ENCODE results near the gene HORMAD2. TPM values are rescaled to one million over a fixed set of nuclear protein-coding genes. Genes with fewer than 3 reads are reported as not detected.

HORMAD2 gene
- total RNA-seq, 1 donor from 2014 or later: not detected

DNA sequence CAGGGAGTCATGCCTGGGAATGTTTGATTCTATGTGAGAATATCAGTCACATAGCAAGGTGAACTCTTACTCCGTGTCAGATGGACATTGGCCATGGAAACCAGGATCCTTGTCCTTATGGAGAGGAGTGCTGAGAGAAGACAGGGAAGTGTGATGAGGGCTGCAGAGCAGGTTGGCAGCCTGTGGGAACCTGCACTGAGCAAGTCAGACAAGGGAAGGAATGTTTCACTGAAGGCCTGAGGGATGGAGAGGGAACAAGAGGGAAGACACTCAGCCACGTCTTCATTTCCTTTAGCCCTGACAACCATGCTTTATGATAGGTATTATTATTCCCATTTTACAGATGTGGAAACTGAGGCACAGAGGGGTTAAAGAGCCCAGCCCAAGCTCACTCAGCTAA is 38.4 kb upstream of the HORMAD2 start:
- Histone ChIP-seq H3K4me3 (ENCODE audit: low read length in 3 of 3) (no peak overlapping the region), H3K36me3 (ENCODE audit: control insufficient read depth in 3 of 3, insufficient read depth in 3 of 3, low read length in 3 of 3) (no peaks in the 10 kb centered on the region), H3K4me1 (ENCODE audit: control insufficient read depth in 3 of 3, insufficient read depth in 3 of 3, low read length in 3 of 3) (peaks cover 0 to 5% (median 0%) of the 10 kb centered on the region in 3 donors), H3K9me3 (ENCODE audit: control insufficient read depth in 3 of 3, low read length in 3 of 3) (no peaks in the 10 kb centered on the region), H3K27ac (ENCODE audit: low read depth, low read length) (no peak overlapping the region), H3K27me3 (ENCODE audit: control insufficient read depth in 3 of 3, insufficient read depth in 3 of 3, low read length in 3 of 3) (peaks cover 0 to 7% (median 0%) of the 10 kb centered on the region in 3 donors), H3K9ac (ENCODE audit: low read depth in 1 of 3, low read length in 3 of 3) (no peak overlapping the region)

GRCh38 chr22:30043161-30043560 is 37.1 kb upstream of the HORMAD2 start:
- H3K27ac ChIP-seq (ENCODE audit: low read depth, low read length): no peak overlapping the region
- H3K27me3 ChIP-seq (ENCODE audit: control insufficient read depth in 3 of 3, insufficient read depth in 3 of 3, low read length in 3 of 3): peaks cover 0 to 7% (median 0%) of the 10 kb centered on the region in 3 donors
- H3K4me3 ChIP-seq (ENCODE audit: low read length in 3 of 3): no peak overlapping the region
- H3K4me1 ChIP-seq (ENCODE audit: control insufficient read depth in 3 of 3, insufficient read depth in 3 of 3, low read length in 3 of 3): peaks cover 0 to 5% (median 0%) of the 10 kb centered on the region in 3 donors
- no peak overlapping the region for H3K9ac ChIP-seq (ENCODE audit: low read depth in 1 of 3, low read length in 3 of 3)
- H3K9me3 ChIP-seq (ENCODE audit: control insufficient read depth in 3 of 3, low read length in 3 of 3): no peaks in the 10 kb centered on the region
- no peaks in the 10 kb centered on the region for H3K36me3 ChIP-seq (ENCODE audit: control insufficient read depth in 3 of 3, insufficient read depth in 3 of 3, low read length in 3 of 3)

GRCh38 chr22:30044369-30044768 is 35.9 kb upstream of the HORMAD2 start:
- no peak overlapping the region for H3K9ac ChIP-seq (ENCODE audit: low read depth in 1 of 3, low read length in 3 of 3)

DNA sequence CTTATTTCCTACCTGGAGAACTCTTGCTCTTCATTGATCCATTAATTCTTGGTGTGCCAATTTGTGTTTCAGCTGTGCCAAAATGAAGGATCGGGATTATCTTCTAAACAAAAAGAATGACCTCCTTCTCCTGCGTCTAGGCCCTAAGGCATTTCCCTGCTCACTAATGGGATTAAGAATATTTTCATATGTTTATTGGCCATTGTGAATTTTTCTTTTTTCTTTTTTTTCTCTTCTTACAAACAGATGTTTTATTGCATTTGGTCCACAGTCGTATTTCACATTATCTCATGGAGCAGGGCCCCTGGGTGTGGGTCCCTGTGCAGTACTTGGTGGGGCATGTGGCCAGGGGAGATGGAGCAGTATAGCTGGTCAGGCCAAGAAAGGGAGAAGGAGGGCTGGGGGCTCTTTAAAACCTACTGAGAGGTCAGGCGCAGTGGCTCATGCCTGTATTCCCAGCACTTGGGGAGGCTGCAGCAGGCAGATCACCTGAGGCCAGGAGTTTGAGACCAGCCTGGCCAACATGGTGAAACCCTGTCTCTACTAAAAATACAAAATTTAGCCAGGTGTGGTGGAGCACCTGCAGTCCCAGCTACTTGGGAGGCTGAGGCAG is 35.3 kb upstream of the HORMAD2 start:
- no peak overlapping the region for H3K4me3 ChIP-seq (ENCODE audit: low read length in 3 of 3)
- no peaks in the 10 kb centered on the region for H3K9me3 ChIP-seq (ENCODE audit: control insufficient read depth in 3 of 3, low read length in 3 of 3)
- peaks cover 0 to 5% (median 0%) of the 10 kb centered on the region in 3 donors for H3K4me1 ChIP-seq (ENCODE audit: control insufficient read depth in 3 of 3, insufficient read depth in 3 of 3, low read length in 3 of 3)
- H3K27ac ChIP-seq (ENCODE audit: low read depth, low read length): peak overlapping the region; percentile 25
- H3K9ac ChIP-seq (ENCODE audit: low read depth in 1 of 3, low read length in 3 of 3): no peak overlapping the region
- H3K27me3 ChIP-seq (ENCODE audit: control insufficient read depth in 3 of 3, insufficient read depth in 3 of 3, low read length in 3 of 3): peaks cover 0 to 7% (median 0%) of the 10 kb centered on the region in 3 donors
- H3K36me3 ChIP-seq (ENCODE audit: control insufficient read depth in 3 of 3, insufficient read depth in 3 of 3, low read length in 3 of 3): no peaks in the 10 kb centered on the region

More at GRCh38 chr22:30044369-30044768, 35.9 kb upstream of the HORMAD2 start:
- no peaks in the 10 kb centered on the region for H3K9me3 ChIP-seq (ENCODE audit: control insufficient read depth in 3 of 3, low read length in 3 of 3)
- peak overlapping the region; percentile 25 for H3K27ac ChIP-seq (ENCODE audit: low read depth, low read length)
- no peak overlapping the region for H3K4me3 ChIP-seq (ENCODE audit: low read length in 3 of 3)
- H3K27me3 ChIP-seq (ENCODE audit: control insufficient read depth in 3 of 3, insufficient read depth in 3 of 3, low read length in 3 of 3): peaks cover 0 to 7% (median 0%) of the 10 kb centered on the region in 3 donors
- H3K4me1 ChIP-seq (ENCODE audit: control insufficient read depth in 3 of 3, insufficient read depth in 3 of 3, low read length in 3 of 3): peaks cover 0 to 5% (median 0%) of the 10 kb centered on the region in 3 donors
- H3K36me3 ChIP-seq (ENCODE audit: control insufficient read depth in 3 of 3, insufficient read depth in 3 of 3, low read length in 3 of 3): no peaks in the 10 kb centered on the region

- Histone ChIP-seq H3K4me1 (ENCODE audit: control insufficient read depth in 3 of 3, insufficient read depth in 3 of 3, low read length in 3 of 3) (peaks cover 0 to 5% (median 0%) of the 10 kb centered on the region in 3 donors), H3K4me3 (ENCODE audit: low read length in 3 of 3) (no peak overlapping the region), H3K9ac (ENCODE audit: low read depth in 1 of 3, low read length in 3 of 3) (no peak overlapping the region), H3K27ac (ENCODE audit: low read depth, low read length) (no peak overlapping the region), H3K27me3 (ENCODE audit: control insufficient read depth in 3 of 3, insufficient read depth in 3 of 3, low read length in 3 of 3) (peaks cover 0 to 7% (median 0%) of the 10 kb centered on the region in 3 donors), H3K9me3 (ENCODE audit: control insufficient read depth in 3 of 3, low read length in 3 of 3) (no peaks in the 10 kb centered on the region), H3K36me3 (ENCODE audit: control insufficient read depth in 3 of 3, insufficient read depth in 3 of 3, low read length in 3 of 3) (no peaks in the 10 kb centered on the region)
Observed at GRCh38 chr22:30045494-30045887, 34.8 kb upstream of the HORMAD2 start.

GRCh38 chr22:30045901-30046715 is 34.2 kb upstream of the HORMAD2 start:
- Histone ChIP-seq H3K36me3 (ENCODE audit: control insufficient read depth in 3 of 3, insufficient read depth in 3 of 3, low read length in 3 of 3) (no peaks in the 10 kb centered on the region), H3K4me1 (ENCODE audit: control insufficient read depth in 3 of 3, insufficient read depth in 3 of 3, low read length in 3 of 3) (peaks cover 0 to 5% (median 0%) of the 10 kb centered on the region in 3 donors), H3K27me3 (ENCODE audit: control insufficient read depth in 3 of 3, insufficient read depth in 3 of 3, low read length in 3 of 3) (peaks cover 0 to 7% (median 0%) of the 10 kb centered on the region in 3 donors), H3K27ac (ENCODE audit: low read depth, low read length) (no peak overlapping the region), H3K4me3 (ENCODE audit: low read length in 3 of 3) (no peak overlapping the region), H3K9me3 (ENCODE audit: control insufficient read depth in 3 of 3, low read length in 3 of 3) (no peaks in the 10 kb centered on the region), H3K9ac (ENCODE audit: low read depth in 1 of 3, low read length in 3 of 3) (no peak overlapping the region)

GRCh38 chr22:30046716-30047363 is 33.4 kb upstream of the HORMAD2 start:
- no peaks in the 10 kb centered on the region for H3K36me3 ChIP-seq (ENCODE audit: control insufficient read depth in 3 of 3, insufficient read depth in 3 of 3, low read length in 3 of 3)

GRCh38 chr22:30047364-30047738 is 32.9 kb upstream of the HORMAD2 start:
- Histone ChIP-seq H3K9me3 (ENCODE audit: control insufficient read depth in 3 of 3, low read length in 3 of 3) (no peaks in the 10 kb centered on the region), H3K9ac (ENCODE audit: low read depth in 1 of 3, low read length in 3 of 3) (no peak overlapping the region), H3K4me3 (ENCODE audit: low read length in 3 of 3) (no peak overlapping the region), H3K36me3 (ENCODE audit: control insufficient read depth in 3 of 3, insufficient read depth in 3 of 3, low read length in 3 of 3) (no peaks in the 10 kb centered on the region), H3K27ac (ENCODE audit: low read depth, low read length) (no peak overlapping the region), H3K4me1 (ENCODE audit: control insufficient read depth in 3 of 3, insufficient read depth in 3 of 3, low read length in 3 of 3) (peaks cover 0 to 5% (median 0%) of the 10 kb centered on the region in 3 donors), H3K27me3 (ENCODE audit: control insufficient read depth in 3 of 3, insufficient read depth in 3 of 3, low read length in 3 of 3) (peaks cover 0 to 4% (median 0%) of the 10 kb centered on the region in 3 donors)

More at GRCh38 chr22:30046716-30047363, 33.4 kb upstream of the HORMAD2 start:
- Histone ChIP-seq H3K4me1 (ENCODE audit: control insufficient read depth in 3 of 3, insufficient read depth in 3 of 3, low read length in 3 of 3) (peaks cover 0 to 5% (median 0%) of the 10 kb centered on the region in 3 donors), H3K9ac (ENCODE audit: low read depth in 1 of 3, low read length in 3 of 3) (no peak overlapping the region), H3K27me3 (ENCODE audit: control insufficient read depth in 3 of 3, insufficient read depth in 3 of 3, low read length in 3 of 3) (peaks cover 0 to 5% (median 0%) of the 10 kb centered on the region in 3 donors), H3K27ac (ENCODE audit: low read depth, low read length) (no peak overlapping the region), H3K4me3 (ENCODE audit: low read length in 3 of 3) (no peak overlapping the region), H3K9me3 (ENCODE audit: control insufficient read depth in 3 of 3, low read length in 3 of 3) (no peaks in the 10 kb centered on the region)

DNA sequence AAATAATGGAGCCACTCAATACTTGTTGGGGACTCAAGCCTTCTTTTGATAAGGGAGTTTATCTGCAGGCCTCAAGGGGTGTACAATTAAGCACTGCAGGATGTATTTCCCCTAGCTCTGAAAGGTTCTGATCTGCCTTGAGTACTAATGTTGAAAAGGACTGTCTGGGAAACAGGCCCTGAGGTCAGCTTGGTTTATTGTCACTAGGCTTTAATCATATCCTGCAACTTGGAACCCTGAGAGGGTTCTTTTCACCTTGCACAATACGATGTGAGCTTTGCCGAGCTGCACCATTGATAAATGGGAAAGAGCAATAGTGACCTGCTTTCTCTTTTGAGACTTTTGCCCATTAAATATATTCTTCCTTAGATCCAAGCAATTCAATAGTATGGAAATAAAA is 31.6 kb upstream of the HORMAD2 start:
- peaks cover 0 to 4% (median 0%) of the 10 kb centered on the region in 3 donors for H3K27me3 ChIP-seq (ENCODE audit: control insufficient read depth in 3 of 3, insufficient read depth in 3 of 3, low read length in 3 of 3)
- H3K4me3 ChIP-seq (ENCODE audit: low read length in 3 of 3): no peak overlapping the region
- H3K4me1 ChIP-seq (ENCODE audit: control insufficient read depth in 3 of 3, insufficient read depth in 3 of 3, low read length in 3 of 3): peaks cover 0 to 4% (median 0%) of the 10 kb centered on the region in 3 donors
- H3K9ac ChIP-seq (ENCODE audit: low read depth in 1 of 3, low read length in 3 of 3): no peak overlapping the region
- no peak overlapping the region for H3K27ac ChIP-seq (ENCODE audit: low read depth, low read length)
- no peaks in the 10 kb centered on the region for H3K36me3 ChIP-seq (ENCODE audit: control insufficient read depth in 3 of 3, insufficient read depth in 3 of 3, low read length in 3 of 3)
- H3K9me3 ChIP-seq (ENCODE audit: control insufficient read depth in 3 of 3, low read length in 3 of 3): no peaks in the 10 kb centered on the region

Data from skeletal muscle tissue (tissue), 4 donors.